Bronchial epithelial cell (primary cell): ENCODE results near the gene PNMA5. TPM values are rescaled to one million over a fixed set of nuclear protein-coding genes. Genes with fewer than 3 reads are reported as not detected.
"Not testable (repeated sequence)": the region's sequence is repeated elsewhere in the genome, so short reads cannot be mapped to it uniquely, and the experiment has no call there.

Experiments used
- DNase-seq: peaks from one replicate; pipeline ENCODE4 v3.0.0-alpha.2; 2010; ENCODE audit warnings: low read depth
- FAIRE-seq: peaks from 2 replicates; lab custom pipeline; 2011; peaks lifted over from hg19 to GRCh38; lab: Jason Lieb, UNC
- H3K27me3 ChIP-seq: 2 replicates; pipeline ENCODE4 v1.5.1; 2011; ENCODE audit warnings: low read length; ENCODE audit not compliant: control insufficient read depth, insufficient read depth
- H3K36me3 ChIP-seq: 2 replicates; pipeline ENCODE4 v1.5.1; 2011; ENCODE audit warnings: low read length; ENCODE audit not compliant: control insufficient read depth, insufficient read depth
- H3K4me3 ChIP-seq: 2 replicates; pipeline ENCODE4 v1.5.1; 2011; ENCODE audit warnings: mild to moderate bottlenecking, low read depth, low read length, control low read depth
- total RNA-seq: library from RNA; depleted of rRNA; stranded (reverse); fragments of >200 nt; gene quantifications from 2 replicates; pipeline ENCODE4 v1.2.1, GENCODE V29; 2014
- TF ChIP-seq, protein P1 (sequence below): IDR thresholded peaks from 2 replicates; pipeline ENCODE4 v1.5.1; 2011; ENCODE audit warnings: mild to moderate bottlenecking, moderate library complexity, low read length, control low read depth, inconsistent platforms; ENCODE audit not compliant: insufficient read depth, severe bottlenecking

The PNMA5 gene
- not detected in 2 replicates for total RNA-seq

DNA sequence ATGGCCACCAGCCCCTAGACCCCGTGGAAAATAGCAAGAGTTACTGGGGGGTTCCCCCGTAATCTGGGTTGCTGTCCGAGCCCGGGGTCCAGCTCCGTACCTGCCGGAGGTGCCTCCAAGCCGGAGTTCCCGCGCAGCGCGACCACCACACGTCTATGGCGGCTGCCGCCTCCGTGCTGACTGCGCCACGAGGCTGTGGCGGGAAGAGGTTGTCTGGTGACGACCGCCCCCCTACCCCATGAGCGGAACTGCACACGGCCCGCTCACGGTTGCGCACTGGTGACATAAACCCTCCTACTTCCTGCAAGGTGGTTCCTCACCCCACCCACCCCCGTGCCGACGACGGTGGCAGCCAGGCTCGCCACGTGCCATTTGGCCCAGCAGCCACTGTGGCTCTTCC is at the start of gene PNMA5:
Gene PNMA5, minus strand, starts transcription at position 184 of the 400 bp plus-strand sequence. CDS start 2,518 bp downstream, outside the sequence.
- no peak for DNase-seq
- FAIRE-seq, result no peak
- H3K4me3 ChIP-seq, result no peak within 1 kb of the TSS

DNA sequence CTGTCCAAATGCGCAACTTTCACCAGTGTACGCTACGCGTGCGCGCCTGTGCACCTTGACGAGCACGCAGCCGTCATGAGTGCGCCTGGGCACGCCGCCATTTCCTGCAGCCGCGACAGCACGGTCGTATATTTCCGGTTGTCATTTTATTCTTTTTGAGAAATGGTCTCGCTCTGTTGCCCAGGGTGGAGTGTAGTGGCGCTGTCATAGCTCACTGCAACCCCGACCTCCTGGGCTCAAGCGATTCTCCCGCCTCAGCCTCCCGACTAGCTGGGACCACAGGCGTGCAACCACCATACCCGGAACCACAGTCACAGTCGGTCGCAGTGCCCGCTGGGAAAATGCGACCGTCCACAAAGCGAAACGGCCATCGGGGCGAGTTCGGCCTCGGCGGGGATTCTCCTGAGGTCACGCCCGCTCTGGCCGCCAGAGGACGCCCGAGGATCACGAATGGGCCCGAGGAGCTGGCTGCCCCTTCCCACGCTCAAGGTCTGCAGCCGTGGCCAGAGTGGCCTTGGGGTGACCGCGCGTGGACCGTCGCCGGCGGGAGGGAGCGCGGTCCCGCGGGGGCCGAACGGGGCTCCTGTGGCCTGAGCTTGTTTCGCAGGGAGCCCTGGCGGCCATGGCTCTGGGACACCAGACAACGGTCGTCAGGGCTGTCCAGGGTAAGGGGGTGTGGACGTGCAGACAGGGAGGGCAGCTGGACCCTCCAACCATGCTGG is 38.6 kb upstream of the PNMA5 start:
- DNase-seq (no peak), FAIRE-seq (no peak)
- TF ChIP-seq, protein P1, sequence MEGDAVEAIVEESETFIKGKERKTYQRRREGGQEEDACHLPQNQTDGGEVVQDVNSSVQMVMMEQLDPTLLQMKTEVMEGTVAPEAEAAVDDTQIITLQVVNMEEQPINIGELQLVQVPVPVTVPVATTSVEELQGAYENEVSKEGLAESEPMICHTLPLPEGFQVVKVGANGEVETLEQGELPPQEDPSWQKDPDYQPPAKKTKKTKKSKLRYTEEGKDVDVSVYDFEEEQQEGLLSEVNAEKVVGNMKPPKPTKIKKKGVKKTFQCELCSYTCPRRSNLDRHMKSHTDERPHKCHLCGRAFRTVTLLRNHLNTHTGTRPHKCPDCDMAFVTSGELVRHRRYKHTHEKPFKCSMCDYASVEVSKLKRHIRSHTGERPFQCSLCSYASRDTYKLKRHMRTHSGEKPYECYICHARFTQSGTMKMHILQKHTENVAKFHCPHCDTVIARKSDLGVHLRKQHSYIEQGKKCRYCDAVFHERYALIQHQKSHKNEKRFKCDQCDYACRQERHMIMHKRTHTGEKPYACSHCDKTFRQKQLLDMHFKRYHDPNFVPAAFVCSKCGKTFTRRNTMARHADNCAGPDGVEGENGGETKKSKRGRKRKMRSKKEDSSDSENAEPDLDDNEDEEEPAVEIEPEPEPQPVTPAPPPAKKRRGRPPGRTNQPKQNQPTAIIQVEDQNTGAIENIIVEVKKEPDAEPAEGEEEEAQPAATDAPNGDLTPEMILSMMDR, result peak; percentile 87
- Histone ChIP-seq H3K36me3 (no peaks in the 10 kb centered on the region), H3K27me3 (no peaks in the 10 kb centered on the region), H3K4me3 (peak overlapping the region; percentile 23)

More for the DNA sequence above, at the start of gene PNMA5:
- Histone ChIP-seq H3K36me3 (no peaks in the 10 kb centered on the region), H3K27me3 (no peaks in the 10 kb centered on the region)
- TF ChIP-seq, protein P1, result no peak

DNA sequence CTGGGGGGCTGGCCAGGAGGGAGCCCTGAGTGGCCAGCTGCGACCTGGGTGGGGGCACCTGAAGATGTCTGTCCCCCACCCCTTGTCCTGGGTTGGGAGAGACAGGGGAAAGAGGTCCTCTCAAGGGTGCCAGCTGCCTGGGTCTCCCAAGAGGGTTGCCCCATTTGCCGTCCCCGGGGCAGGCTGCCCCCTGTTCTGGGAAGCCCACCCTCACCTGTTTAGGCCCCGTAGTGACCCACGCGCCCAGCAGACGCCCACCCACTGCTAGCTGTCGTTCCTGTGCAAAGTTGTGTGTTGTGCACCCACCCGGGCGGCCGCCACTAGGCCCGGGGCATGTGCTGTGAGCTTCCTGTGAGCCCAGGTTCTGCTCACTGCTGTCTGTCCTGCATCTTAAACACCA is 36.9 kb upstream of the PNMA5 start:
- Histone ChIP-seq H3K27me3 (no peaks in the 10 kb centered on the region), H3K4me3 (no peak overlapping the region), H3K36me3 (no peaks in the 10 kb centered on the region)
- FAIRE-seq, result no peak
- no peak for DNase-seq
- TF ChIP-seq, protein P1, result no peak

DNA sequence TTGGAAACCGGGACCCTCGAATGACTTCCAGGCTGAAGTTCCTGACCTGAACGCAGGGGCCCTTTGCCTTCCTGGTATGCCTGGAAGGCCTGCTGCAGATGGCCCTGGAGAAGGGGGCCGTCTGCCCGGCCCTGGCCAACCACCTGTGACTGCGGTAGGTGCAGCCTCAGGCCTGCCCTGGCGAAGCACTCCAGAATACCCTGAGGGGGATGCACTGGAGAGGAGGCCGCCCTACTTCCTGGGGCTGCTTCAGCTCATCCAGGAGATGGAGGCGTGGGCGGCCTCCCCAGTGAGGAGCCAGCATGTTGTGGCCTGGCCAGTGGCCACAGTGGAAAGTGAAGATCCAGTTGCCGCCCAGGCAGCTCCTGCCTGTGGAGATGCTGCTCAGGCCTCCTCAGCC is 36.0 kb upstream of the PNMA5 start:
- Histone ChIP-seq H3K36me3 (no peaks in the 10 kb centered on the region), H3K4me3 (no peak overlapping the region), H3K27me3 (no peaks in the 10 kb centered on the region)
- DNase-seq (no peak), FAIRE-seq (no peak)
- TF ChIP-seq, protein P1, result no peak

DNA sequence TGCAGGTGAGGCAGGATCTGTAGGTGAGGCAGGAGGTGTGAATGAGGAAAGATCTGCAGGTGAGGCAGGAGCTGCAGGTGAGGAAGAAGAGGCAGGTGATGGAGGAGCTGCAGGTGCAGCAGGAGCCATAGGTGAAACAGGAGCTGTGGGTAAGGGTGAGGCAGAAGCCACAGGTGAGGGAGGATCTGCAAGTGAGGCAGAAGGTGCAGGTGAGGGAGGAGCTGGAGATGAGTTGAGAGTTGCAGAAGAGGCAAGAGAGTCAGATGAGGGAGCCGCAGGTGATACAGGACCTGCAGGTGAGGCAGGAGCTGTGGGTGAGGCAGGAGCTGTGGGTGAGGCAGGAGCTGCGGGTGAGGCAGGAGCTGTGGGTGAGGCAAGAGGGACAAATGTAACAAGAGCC is 35.2 kb upstream of the PNMA5 start:
- no peak for DNase-seq
- TF ChIP-seq, protein P1, result no peak
- no peak for FAIRE-seq
- H3K36me3 ChIP-seq, result no peaks in the 10 kb centered on the region
- H3K27me3 ChIP-seq, result no peaks in the 10 kb centered on the region
- H3K4me3 ChIP-seq, result no peak overlapping the region

DNA sequence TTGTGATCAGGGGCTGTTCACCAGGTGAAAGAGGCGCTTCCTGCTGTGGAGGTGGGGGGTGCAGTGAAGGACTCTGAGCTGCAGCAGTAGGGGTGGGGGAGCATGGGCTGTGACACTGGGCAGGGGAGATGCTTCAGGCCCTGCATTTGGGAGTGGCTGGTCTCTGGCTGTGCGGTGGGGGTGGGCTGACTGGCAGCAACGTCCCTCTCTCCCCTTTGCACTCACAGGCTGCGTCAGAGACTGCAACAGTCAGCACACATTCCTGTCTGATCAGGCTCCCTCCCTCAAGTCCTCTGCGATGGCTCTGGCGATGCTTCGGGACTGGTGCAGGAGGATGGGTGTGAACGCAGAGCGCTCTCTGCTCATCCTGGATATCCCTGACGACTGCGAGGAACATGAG is 34.6 kb upstream of the PNMA5 start:
- FAIRE-seq, result peak; percentile 86
- H3K27me3 ChIP-seq, H3K36me3 ChIP-seq, H3K4me3 ChIP-seq, DNase-seq: not testable (repeated sequence)

DNA sequence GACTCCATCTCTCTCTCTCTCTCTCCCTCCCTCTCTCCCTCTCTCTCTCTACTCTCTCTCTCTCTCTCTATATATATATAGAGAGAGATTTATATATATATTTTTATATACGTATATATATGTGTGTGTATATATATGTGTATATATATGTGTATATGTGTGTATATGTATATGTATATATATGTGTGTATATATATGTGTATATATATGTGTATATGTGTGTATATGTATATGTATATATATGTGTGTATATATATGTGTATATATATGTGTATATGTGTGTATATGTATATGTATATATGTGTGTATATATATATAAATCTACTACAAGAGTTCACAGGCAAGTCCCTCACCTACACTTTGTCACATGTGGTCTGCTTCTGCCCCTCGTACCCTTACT is 32.6 kb upstream of the PNMA5 start:
- not testable (repeated sequence) for FAIRE-seq, H3K27me3 ChIP-seq, H3K36me3 ChIP-seq, H3K4me3 ChIP-seq, DNase-seq
